ENCODE results near the gene LTA4H. TPM values are rescaled to one million over a fixed set of nuclear protein-coding genes. Genes with fewer than 3 reads are reported as not detected.

Gene LTA4H
- total RNA-seq, 1 donor from 2014 or later = 567 TPM

- H3K9me3 ChIP-seq = no peaks in the 10 kb centered on the region
- no peak for ATAC-seq
- H3K4me3 ChIP-seq = no peak overlapping the region
- no peaks in the 10 kb centered on the region for H3K27me3 ChIP-seq (ENCODE audit: low read depth)
- peaks cover 4% of the 10 kb centered on the region for H3K36me3 ChIP-seq
- intact Hi-C loops (cut with DNase I) = no loop called here
- peaks cover 27% of the 10 kb centered on the region for H3K4me1 ChIP-seq
- DNase-seq = no peak
- no peak overlapping the region for H3K27ac ChIP-seq
- TF ChIP-seq, protein P1, sequence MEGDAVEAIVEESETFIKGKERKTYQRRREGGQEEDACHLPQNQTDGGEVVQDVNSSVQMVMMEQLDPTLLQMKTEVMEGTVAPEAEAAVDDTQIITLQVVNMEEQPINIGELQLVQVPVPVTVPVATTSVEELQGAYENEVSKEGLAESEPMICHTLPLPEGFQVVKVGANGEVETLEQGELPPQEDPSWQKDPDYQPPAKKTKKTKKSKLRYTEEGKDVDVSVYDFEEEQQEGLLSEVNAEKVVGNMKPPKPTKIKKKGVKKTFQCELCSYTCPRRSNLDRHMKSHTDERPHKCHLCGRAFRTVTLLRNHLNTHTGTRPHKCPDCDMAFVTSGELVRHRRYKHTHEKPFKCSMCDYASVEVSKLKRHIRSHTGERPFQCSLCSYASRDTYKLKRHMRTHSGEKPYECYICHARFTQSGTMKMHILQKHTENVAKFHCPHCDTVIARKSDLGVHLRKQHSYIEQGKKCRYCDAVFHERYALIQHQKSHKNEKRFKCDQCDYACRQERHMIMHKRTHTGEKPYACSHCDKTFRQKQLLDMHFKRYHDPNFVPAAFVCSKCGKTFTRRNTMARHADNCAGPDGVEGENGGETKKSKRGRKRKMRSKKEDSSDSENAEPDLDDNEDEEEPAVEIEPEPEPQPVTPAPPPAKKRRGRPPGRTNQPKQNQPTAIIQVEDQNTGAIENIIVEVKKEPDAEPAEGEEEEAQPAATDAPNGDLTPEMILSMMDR (IDR thresholded peaks at IDR 0.05) = no peak
Measured at GRCh38 chr12:95994476-95994875, 40.9 kb downstream of the LTA4H start.

DNA sequence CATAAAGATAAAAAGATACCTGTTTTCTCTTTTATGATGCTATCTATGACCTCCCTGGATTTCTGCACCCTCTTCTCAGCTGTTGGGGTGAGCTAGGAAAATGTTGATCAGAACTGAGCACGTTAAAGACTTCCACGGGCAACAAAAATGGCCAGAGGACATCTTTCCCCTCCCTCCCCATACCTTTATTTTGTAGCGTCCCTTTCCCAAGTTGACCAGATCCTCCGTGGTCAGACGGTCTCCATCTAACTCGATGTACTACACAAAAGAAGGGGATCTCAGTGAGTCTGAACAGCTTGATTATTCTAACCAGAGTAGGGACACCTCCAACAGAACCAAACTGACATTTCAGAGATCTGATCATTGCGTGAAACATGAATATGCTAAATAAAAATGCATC, 41.5 kb downstream of the LTA4H start:
- intact Hi-C loops (cut with DNase I) = no loop called here
- H3K36me3 ChIP-seq = no peaks in the 10 kb centered on the region
- no peaks in the 10 kb centered on the region for H3K9me3 ChIP-seq
- no peak for DNase-seq
- no peaks in the 10 kb centered on the region for H3K27me3 ChIP-seq (ENCODE audit: low read depth)
- TF ChIP-seq, protein P1 (IDR thresholded peaks at IDR 0.05) = no peak
- H3K4me1 ChIP-seq = peaks cover 25% of the 10 kb centered on the region
- ATAC-seq = no peak
- no peak overlapping the region for H3K27ac ChIP-seq
- H3K4me3 ChIP-seq = no peak overlapping the region

DNA sequence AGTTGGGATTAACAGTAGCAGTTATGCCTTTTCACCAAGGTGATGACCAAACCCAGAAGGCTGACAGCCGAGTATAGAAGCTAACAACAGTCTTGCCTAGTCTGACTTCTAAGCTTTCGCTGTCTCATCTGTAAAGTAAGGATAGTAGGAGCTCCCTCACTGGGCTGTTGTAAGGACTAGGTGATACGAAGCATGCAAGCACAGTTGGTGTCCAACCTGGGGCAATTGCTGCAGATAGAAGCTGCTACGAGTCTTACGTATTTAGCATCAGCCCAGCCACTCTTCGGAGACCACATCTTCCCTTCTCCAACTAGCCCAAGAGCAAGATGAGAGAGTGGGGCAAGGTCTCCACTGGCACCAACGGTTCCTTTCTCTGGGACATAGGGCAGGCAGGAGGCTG, 45.3 kb downstream of the LTA4H start:
- no peaks in the 10 kb centered on the region for H3K4me1 ChIP-seq
- H3K4me3 ChIP-seq = no peak overlapping the region
- H3K27ac ChIP-seq = no peak overlapping the region
- ATAC-seq = no peak
- TF ChIP-seq, protein P1 (IDR thresholded peaks at IDR 0.05) = no peak
- DNase-seq = no peak
- H3K27me3 ChIP-seq (ENCODE audit: low read depth) = no peaks in the 10 kb centered on the region
- intact Hi-C loops (cut with DNase I) = no loop called here
- H3K9me3 ChIP-seq = no peaks in the 10 kb centered on the region
- no peaks in the 10 kb centered on the region for H3K36me3 ChIP-seq

- ATAC-seq (no peak), DNase-seq (no peak)
- no peak overlapping the region for H3K4me3 ChIP-seq
- no peaks in the 10 kb centered on the region for H3K27me3 ChIP-seq (ENCODE audit: low read depth)
- no peak overlapping the region for H3K27ac ChIP-seq
- no peaks in the 10 kb centered on the region for H3K4me1 ChIP-seq
- no peaks in the 10 kb centered on the region for H3K36me3 ChIP-seq
- TF ChIP-seq, protein P1 (IDR thresholded peaks at IDR 0.05) = no peak
- intact Hi-C loops (cut with DNase I) = no loop called here
- no peaks in the 10 kb centered on the region for H3K9me3 ChIP-seq
Measured at GRCh38 chr12:95989504-95990123, 45.8 kb downstream of the LTA4H start.

- no peak overlapping the region for H3K4me3 ChIP-seq
- no peaks in the 10 kb centered on the region for H3K9me3 ChIP-seq
- H3K27me3 ChIP-seq (ENCODE audit: low read depth) = no peaks in the 10 kb centered on the region
- H3K36me3 ChIP-seq = no peaks in the 10 kb centered on the region
- DNase-seq (no peak), ATAC-seq (no peak)
- TF ChIP-seq, protein P1 (IDR thresholded peaks at IDR 0.05) = no peak
- H3K4me1 ChIP-seq = no peaks in the 10 kb centered on the region
- no peak overlapping the region for H3K27ac ChIP-seq
- intact Hi-C loops (cut with DNase I) = no loop called here
Measured at GRCh38 chr12:95988506-95989275, 46.7 kb downstream of the LTA4H start.
